GM18519 (cell line): Measurements from ENCODE around the gene SPC24.
"Not testable (repeated sequence)": the region's sequence is repeated elsewhere in the genome, so short reads cannot be mapped to it uniquely, and the experiment has no call there.

ENCODE experiments used
- ATAC-seq: cut with Tn5 transposase; IDR thresholded peaks from one replicate; pipeline ENCODE4 v1.9.1; 2021; ENCODE audit warnings: mild to moderate bottlenecking, moderate library complexity; ENCODE audit not compliant: unreplicated experiment, low FRiP score

Gene SPC24

DNA sequence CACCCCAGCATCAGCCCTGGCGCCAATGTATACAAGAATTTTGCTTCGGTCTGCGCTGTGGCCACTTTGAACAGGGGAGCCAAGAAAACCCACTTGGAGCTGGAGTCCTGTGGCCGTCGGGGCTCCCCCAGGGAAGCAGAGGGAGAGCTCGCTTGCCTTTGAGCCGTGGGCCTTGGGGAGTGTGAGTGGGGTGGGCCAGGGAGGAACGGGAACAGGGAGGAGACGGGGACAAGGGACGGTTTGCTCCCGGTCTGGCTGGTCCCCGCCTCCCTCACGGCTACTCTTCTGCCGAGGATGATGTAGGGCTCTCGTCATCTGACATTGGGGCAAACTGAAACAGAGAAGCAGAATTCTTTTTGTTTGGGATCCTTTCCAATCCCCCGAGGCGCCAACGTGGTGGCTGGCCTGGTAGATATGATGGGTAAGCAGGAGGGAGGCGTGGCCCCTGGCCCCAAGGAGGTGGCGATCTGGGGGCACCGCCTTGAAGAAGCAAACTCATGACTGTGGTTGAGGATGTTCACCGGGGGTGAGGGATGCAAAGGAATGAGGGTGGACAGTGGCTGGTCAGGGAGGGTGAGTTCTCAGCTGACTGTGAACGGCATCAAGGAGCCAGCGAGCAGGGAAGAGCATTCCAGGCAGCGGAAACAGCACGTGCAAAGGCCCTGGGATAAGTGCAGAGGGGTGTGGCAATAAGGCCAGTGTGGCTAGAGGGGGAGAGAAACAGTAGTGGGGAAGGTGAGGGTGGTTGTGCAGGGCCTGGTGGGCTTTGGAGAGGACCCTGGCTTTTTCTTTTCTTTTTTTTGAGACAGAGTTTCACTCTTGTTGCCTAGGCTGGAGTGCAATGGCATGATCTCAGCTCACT lies 10.9 kb upstream of the SPC24 start:
- ATAC-seq = no peak

DNA sequence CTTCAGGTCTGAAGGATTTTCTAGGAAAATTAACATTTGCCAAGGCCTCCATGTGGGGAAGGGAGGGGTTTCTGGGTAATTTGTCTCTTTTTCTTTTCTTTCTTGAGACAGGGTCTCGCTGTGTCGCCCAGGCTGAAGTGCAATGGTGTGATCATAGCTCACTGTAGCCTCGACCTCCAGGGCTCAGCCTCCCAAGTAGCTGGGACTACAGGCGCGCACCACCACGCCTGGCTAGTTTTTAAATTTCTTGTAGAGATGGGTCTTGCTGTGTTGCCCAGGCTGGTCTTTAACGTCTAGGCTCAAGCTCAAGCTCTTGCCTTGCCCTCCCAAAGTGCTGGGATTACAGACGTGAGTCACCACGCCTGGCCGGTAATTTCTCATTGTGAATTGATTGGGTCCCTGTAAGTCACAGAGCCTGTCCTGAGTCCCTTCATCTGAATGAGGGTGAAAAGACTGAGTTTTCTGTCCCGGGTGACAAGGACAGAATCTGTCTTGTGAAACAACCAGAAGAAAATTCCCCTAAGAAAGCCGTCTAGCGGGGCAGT lies 10.0 kb upstream of the SPC24 start:
- no peak for ATAC-seq

DNA sequence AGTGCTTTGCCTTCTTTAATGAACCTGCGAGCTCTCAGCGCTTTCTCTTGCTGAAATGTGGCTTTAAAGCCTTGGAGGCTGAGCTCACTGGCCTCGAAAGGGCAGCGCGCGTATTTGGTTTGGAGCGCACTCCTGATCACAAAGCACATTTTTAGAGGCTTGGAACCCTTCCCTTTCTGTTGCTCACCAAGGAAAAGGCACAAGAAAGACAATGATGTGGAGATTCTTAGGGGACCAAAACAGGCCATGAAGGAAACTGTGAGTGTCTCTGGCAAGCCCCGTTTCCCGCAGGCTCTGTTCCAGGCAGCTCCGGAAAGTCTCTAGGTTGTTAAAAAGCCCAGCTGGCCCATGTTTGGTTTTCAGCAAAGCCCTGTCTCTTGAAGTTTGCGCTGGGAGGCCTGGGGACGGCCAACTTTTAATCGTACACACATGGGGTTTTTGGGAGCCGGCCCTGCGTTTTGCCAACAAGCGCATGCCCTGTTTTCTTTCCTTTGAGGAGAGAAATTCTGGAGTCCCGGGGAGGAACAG lies 9.4 kb upstream of the SPC24 start:
- no peak for ATAC-seq

DNA sequence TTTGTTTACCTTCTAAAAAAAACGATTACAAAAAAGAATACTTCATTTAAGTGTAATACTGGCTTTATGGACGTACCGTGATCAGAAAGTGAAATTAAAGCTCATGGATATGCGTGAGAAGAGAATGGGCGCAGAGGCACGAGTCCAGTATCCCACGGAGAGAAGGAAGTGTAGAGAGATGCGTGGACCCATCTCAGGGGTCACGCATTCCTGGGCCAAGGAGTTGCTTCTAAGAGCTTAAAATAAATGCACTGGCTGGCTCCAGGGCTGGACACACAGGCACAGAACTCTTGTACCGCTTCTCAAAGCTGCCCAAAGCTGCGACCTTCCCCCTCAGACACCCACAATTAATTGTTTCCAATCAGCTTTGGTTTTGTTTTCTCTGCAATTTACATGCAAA lies 8.7 kb upstream of the SPC24 start:
- no peak for ATAC-seq

DNA sequence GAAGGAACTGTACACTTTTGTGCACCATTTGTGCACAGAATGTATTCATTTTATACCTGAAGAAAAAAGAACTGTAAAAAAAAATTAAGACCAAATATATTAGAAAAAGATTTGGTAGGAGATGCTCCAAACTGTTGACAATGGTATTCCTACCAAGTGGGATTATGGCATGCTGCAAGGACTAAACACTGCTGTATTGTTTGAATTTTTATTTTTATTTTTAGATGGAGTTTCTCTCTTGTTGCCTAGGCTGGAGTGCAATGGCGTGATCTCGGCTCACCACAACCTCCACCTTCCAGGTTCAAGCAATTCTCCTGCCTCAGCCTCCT lies 4.8 kb upstream of the SPC24 start:
- ATAC-seq = not testable (repeated sequence)

DNA sequence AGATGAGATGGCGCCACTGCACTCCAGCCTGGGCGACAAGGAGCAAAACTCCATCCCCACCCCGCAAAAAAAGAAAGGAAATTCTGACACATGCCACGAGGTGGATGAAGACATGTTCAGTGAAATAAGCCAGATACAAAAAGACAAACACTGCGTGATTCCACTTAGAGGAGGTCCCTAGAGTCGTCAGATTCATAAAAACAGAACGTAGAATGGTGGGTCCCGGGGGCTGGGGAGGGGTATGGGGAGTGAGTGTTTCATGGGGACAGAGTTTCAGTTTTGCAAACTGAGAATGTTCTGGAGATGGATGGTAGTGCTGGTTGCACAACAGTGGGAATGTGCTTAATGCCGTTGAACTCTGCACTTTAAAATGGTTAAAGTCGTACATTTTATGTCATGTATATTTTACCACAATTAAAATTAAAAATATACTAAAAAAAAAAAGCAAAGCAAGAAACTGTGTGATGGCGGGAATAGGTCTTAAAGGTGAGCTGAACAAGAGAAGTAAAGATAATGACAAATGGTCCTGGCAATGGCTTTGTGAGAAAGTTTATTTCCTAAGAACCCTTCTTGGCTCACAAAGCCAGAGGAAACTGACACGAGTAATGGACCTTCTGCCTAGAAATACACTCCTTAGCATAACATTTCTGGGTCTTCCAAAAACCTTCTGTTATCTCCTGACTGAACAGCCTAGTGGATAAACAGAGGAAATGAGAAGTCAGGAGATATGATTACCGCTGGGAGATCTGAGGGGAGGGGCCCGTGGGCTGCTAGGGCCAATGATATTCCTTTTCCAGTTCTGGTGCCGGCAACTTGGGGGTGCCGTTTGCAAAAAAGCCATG lies 4.2 kb upstream of the SPC24 start:
- no peak for ATAC-seq

DNA sequence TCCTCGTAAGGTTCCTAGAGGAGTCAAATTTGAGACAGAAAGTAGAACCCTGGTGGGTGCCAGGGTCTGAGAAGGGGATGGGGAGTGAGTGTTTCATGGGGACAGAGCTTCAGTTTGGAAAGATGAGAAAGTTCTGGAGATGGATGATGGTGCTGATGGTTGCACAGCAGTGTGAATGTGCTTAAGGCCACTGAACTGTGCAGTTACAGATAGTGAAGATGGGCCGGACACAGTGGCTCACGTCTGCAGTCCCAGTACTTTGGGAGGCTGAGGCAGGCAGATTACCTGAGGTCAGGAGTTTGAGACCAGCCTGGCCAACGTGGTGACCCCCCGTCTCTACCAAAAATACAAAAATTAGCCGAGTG lies 917 bp downstream of the SPC24 start:
- no peak for ATAC-seq

DNA sequence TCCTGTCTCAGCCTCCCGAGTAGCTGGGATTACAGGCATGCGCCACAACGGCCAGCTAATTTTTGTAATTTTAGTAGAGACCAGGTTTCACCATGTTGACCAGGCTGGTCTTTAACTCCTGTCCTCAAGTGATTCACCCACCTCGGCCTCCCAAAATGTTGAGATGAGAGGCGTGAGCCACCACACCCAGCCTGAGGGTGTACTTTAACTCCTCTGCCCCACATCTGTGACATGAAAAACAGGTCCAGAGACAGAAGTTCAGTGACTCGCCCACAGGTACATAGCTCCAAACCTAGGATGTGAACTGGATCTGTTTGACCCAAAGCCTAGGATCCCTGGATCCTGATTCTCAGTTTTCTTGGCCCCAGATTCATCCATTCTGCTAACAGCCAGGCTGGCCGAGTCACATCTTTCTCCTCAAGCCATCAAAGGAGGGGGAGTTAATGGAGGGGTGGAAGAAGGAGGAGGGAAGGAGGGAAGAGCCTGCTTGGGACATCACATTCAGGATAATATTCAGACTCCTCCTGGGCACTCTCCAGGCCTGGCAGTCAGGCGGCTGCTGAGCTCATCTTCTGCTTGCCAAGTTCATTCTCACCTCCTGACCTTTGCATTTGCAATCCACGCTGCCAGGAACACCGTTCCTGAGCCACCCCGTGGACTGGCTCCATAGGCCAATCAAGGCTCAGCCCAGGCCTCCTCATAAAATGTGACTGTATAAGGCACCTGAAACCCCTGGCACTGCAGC lies 3.1 kb downstream of the SPC24 start:
- no peak for ATAC-seq

DNA sequence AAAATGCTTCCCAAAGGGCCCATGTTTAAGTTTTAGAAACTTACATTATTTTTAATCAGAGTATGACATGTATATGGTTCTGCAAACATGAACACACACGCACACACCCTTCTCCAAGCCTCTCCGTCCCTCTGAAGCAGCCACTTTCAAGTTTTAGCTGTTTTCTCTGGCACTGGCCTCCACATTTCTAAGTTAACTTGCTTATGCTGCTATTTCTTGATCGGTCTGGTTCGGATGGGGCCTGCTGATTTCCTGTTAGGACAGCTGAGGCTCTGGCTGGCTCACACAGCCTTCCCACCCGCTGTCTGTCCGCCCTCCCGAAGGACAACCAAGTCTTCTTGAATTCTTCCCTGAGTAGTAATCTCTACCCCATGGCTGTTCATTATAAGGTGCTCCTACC lies 4.4 kb downstream of the SPC24 start:
- no peak for ATAC-seq

DNA sequence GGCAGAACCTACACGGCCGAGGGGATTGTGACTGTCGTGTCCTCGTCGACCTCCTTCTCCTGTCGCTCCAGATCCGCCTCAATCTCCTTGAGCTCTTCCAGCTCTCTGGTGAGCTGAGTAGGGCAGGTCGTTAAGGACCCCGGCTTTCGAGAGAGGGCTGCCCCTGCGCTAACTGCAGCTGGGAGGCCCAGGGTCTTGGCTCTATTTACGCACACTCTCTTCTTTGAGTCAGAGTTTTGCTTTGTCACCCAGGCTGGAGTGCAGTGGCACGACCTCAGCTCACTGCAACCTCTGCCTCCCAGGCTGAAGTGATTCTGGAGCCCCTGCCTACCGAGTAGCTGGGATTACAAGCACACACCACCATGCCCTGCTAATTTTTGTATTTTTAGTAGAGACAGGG lies 7.6 kb downstream of the SPC24 start:
- ATAC-seq = no peak

DNA sequence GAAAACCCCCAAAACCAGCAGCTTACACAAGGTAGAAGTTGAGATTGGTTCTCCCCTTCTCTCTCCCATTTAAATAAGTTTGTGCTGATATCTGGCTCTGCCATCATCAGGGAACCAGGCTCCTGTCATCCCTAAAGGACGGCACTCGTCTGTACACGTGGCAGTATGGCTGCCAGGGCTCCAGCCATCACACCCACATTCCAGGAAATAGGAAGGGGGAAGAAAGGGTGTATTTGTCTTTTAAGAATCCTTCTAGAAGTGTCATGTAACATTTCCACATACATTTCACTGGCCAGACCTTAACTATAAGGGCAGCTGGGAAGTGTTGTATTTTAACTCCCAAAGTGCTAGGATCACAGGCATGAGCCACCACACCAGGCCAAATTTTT lies 10.1 kb downstream of the SPC24 start:
- no peak for ATAC-seq

DNA sequence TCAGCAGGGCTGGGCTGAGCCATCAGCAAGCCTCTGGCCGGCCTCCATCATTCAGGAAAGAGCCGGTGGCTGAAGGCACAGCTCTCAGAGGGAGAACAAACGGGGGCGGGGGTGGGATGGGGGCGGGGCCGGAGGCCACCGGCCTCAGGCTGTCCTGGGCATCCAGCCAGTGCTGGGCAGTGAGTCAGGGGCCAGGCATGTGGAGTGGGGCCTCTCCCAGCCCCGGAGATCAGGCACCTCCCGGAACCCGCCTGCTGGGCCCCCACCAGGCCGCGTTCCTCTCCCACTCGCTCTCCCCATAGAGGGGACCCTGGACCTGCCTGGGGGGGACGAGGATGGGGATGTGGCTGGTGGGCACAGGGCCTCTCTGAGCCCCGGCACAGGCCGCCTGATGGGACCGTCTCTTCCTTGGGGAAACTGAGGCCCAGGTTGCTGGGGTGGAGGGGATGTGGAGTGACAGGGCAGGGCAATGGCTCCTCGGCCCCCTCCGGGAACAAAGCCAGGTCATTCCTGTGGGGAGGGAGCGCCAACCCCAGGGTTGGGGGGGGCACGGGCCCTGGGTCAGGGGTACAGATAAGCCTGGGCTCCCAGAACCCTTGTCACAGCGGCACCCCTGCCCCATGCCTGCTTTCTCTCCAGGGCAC lies 12.9 kb downstream of the SPC24 start:
- no peak for ATAC-seq

DNA sequence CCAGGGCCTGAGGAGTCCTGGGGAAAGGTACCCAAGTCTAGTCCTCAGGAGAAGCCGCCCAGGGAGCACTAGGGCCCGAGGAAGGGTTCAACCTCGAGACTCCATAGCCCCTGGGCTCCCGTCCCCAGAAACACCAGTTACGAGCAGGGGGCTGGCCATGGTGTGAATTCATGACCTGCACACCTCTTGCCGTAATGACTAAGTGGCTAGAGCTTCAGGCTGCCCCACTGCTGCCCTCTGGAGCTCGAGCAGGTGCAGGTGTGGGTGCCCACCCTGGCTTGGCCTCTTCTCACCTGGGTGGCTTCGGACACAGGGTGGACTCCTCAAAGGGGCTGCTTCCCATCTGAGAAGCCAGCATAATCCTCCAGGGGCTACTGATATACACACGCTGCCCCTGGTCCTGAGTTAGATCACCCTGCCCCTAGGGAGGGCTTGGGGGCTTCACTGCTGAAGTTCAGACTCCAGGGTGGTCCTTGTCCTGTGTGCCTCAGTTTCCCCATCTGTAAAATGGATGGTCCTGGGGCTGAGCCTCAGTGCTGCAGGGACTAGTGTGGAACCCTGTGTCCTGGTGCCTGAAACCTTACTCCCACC lies 13.6 kb downstream of the SPC24 start:
- ATAC-seq = no peak

DNA sequence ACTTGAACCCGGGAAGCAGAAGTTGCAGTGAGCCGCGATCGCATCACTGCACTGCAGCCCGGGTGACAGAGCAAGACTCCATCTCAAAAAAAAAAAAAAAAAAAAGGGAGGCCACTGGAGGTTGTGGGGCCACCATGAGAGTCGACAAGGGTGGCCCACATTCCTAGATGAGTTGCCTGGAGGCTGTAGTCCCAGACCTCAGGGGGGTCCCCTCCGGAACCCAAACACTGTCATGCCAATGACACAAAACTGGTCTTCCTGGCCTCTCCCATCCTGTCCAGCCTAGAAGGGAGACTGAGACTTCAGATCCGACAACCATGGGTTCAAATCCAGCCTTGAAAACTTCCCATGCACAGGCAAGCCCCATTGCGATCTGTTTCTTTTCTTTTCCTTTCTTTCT lies 14.7 kb downstream of the SPC24 start:
- no peak for ATAC-seq

DNA sequence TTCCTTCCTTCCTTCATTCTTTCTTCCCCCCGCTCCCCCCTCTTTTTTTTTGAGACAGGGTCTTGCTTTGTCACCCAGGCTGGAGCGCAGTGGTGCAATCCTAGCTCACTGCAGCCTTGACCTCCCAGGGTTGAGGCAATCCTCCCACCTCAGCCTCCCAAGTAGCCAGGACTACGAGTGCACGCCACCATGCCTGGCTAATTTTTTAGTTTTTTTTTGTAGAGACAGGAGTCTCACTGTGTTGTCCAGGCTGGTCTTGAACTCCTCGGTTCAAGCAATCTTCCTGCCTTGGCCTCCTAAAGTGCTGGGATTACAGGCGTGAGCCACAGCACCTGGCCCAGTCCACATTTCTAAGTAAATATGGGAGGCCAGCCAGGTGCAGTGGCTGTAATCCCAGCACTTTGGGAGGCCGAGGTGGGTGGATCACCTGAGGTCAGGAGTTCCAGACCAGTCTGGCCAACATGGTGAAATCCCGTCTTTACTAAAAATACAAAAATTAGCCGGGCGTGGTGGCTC lies 15.5 kb downstream of the SPC24 start:
- not testable (repeated sequence) for ATAC-seq

DNA sequence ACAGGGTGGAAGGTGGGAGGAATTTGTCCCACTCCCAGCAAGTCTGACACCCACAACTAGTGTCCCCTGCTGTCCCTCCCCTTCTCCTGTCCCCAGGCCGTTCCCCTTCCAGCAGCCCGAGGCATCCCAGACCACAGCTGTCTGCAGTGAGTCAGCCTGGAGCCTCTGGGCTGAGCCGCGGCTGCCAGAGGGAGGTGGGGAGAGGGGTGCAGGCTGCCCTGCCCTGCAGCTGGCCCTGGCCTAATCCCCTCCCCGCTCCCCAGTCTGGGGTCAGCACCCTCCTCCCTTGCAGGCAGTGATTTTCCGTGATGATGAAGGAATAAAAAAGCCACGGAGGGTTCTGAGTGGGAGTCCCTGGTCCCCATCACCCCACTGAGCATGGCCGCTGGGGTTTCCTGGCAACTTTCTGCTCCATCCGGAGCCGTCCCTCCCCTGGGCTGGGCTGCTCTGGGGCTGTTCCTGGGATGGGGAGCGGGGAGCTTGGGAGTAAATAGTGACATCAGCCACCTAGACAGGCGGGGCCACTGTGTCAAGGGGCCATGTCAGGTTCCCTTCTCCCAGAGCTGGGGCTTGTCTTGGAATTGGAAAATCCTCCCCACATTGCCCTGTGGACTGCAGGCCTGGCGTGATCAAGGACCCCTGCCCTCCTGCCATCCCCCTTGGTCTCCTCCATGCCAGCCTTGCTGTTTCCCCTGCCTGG lies 16.8 kb downstream of the SPC24 start:
- no peak for ATAC-seq

DNA sequence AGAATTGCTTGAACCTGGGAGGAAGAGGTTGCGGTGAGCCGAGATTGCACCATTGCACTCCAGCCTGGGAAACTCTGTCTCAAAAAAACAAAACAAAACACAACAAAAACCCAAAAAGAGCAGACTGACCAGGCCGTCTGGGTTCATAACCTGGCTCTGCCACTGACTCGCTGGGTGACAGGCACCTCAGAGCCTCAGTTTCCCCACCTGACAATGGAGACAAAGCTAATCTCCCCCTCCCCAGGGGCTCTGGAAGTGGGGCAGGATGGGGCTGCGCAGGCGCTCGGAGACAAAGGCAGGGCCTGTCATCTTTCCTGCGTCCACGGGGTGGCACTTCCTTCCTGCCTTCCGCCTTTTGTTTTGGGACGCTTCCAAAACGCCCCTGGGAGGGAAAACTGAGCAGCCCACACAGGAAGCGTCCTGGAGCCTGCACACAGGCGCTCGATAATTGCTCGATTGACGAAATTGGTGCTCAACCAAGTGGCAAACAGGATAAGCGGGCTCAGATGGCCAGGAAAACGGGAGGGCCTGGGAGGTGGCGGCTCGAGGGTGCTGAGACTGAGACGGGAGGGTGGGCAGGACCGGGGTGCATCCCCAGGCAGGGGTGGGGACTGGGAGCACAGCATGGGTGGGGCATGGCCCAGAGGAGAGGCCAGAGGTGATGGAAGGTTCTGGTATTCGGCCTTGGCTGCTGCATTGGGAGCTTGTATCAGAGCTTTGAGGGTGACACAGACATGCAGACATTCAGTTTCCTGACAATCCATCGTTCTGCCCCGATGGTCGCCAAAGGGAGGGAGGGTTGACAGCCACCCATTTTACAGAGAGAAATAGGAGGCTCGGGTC lies 17.8 kb downstream of the SPC24 start:
- ATAC-seq = no peak

DNA sequence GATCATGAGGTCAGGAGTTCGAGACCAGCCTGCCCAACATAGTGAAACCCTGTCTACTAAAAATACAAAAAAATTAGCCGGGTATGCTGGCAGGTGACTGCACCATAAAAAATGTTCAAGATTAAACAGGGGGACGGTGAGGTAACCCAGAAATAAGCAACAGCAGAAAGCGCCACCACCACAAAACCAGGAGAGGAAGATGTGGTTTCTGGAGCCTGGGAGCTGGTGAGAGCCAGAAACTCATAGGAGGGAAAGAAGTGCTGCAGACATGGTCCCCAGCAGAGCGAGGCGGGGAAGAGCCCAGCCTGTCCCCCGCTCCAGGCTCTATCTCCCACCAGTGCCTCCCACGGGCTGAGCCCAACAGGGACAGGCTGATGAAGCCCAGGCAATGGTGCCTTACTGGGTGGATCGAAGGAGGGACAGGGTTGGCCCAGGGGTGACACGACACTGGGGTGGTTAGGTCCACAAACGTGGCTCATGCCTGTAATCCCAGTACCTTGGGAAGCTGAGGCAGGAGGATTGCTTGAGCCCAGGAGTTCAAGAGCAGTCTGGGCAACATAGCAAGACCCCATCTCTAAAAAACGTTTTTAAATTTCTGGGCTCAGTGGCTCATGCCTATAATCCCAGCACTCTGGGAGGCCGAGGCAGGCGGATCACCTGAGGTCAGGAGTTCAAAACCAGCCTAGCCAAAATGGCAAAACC lies 19.0 kb downstream of the SPC24 start:
- ATAC-seq = no peak
